ENCODE results near the gene STEAP1B. TPM values are rescaled to one million over a fixed set of nuclear protein-coding genes. Genes with fewer than 3 reads are reported as not detected.

STEAP1B gene
- total RNA-seq, 2 experiments from 2014 or later = 0.23 TPM; not detected in 1

DNA sequence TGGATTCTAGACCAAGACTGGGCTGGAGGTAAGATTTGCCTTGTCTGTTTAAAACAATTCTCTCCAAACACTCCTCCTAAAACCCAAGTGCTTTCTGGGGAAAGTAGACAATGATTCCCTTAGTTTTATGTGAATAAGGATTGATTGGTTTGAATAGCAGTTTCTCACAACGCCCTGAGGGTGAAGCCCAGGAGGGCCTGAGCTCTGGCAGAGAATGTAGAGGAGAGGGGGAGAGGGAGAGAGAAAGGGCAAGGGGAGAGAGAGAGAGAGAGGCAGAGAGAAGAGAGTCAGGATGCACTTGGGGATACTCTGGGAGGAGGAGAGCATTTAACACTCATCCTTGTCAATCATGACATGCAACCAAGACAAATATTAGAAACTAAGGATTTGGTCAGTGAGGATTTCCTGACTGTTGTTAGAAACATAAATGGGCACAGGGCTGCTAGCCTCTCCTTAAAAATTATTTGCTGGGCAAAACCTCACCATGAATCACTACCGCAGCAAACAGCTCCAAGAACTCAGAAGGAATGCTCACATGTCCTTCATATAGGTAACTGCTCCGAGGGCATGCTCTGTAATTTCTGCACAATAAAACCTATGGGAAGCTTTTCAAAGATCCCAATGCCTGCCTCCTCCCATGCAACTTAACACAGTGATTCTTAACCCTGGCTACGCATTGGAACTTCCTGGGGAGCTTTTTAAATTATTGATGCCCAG lies 87.9 kb downstream of the STEAP1B start:
- POLR2A ChIA-PET = no interaction called here
- CTCF ChIA-PET = no interaction called here

DNA sequence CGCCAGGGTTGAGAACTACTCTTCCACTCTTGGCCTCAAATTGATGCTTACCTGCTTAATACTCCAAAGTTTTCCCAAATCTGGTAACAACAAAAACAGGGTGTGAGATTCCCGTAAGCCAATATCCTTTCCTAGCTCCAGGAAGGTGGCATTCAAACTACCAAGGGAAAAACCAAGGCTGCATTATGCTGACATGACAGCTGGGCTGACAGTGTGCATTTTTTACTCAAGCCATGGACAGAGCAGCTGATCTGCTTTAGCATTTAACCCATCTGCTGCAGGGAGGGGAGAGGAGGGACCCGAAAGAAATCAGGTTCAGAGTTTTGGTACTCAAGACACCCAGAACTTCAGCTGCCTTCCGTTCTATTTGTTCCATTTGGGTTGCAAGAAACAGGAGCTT lies 93.3 kb downstream of the STEAP1B start:
- POLR2A ChIA-PET = no interaction called here
- CTCF ChIA-PET = no interaction called here

DNA sequence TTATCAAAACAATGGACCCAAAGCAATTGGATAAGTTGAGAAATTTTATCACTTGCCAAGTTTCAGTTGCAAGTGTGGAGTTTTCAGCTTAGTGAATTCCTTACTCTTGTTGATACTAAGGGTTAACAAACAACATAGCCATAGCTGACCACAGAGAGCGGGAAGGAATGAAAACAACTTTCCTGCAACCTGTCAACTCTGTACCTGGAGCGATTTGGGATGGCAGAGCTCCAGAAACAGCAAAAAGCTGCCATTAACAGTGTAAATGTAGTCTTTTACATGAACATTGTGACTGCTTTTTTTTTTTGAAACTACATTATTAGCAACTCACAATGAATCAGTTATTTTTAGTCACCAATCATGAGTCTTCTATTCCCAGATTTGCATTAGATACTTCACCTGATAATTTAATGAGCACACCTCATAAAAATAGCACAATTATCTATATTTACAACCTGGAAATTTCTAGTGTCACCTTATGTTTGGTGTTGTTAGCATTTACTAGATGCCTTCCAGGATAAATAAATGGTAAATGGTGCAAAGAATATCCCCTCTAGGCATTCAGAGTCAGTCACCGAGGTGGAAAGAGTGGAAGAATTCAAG lies 95.5 kb downstream of the STEAP1B start:
- POLR2A ChIA-PET = no interaction called here
- CTCF ChIA-PET = no interaction called here

GRCh38 chr7:22403344-22403743 lies 96.6 kb downstream of the STEAP1B start:
- ChIA-PET CTCF (interaction anchor here (0.6 kb wide), 1 partner anchor 418 kb away, joined by 3 read pairs; no protein-coding TSS in a partner anchor), POLR2A (no interaction called here)

GRCh38 chr7:22402250-22402649 lies 97.7 kb downstream of the STEAP1B start:
- CTCF ChIA-PET = no interaction called here
- POLR2A ChIA-PET = no interaction called here

DNA sequence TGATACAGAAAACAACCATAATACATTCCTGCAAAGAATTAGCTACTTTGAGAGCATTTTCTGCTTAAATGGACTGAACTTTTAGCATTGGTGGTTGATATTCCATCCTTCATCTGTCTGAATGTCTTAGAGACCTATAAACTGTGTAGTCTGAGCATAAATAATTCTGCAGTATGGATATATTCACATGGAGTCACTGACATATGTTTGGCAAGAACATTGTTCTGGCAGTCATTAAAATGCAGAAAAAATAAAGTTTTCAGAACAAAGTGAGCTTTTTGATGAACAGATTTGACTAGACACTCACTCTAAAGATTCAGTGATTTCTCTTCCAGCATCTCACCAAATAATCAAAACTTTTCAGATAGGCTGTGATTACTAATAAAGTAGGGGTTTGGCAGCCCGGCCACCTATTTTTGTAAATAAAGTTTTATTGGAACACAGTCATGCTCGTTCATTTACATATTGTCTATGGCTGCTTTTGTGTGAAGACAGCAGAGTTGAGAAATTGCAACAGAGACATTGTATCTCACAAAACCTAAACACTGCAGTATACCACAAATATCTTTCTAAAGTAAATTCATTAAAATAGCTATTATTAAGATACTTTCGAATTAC lies 98.9 kb downstream of the STEAP1B start:
- POLR2A ChIA-PET = no interaction called here
- CTCF ChIA-PET = no interaction called here

- ChIA-PET CTCF (no interaction called here), POLR2A (no interaction called here)
Measured at GRCh38 chr7:22400150-22400814, 99.7 kb downstream of the STEAP1B start.

GRCh38 chr7:22399546-22399945 lies 100.4 kb downstream of the STEAP1B start:
- ChIA-PET CTCF (no interaction called here), POLR2A (no interaction called here)

GRCh38 chr7:22399091-22399490 lies 100.9 kb downstream of the STEAP1B start:
- POLR2A ChIA-PET = no interaction called here

DNA sequence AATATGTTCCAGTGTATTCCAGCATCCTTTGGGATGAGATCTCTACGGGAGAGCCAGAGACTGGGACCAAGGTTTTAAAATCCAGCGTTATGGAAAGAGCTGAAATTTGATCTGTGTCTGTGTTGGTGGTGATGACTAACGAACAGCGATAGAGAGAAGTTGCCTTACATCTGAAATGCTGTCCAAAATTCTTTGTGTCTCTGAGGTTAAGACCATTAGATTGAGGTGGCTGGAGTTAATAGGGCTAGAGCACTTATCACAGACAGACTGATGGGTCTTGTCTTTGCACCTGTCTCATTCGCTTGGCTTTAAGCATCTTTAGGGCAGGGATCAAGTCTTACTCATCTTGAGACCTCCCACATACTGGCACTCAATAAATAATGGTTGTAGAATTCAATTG lies 102.0 kb downstream of the STEAP1B start:
- ChIA-PET CTCF (no interaction called here), POLR2A (no interaction called here)

More at GRCh38 chr7:22399091-22399490, 100.9 kb downstream of the STEAP1B start:
- CTCF ChIA-PET = no interaction called here

DNA sequence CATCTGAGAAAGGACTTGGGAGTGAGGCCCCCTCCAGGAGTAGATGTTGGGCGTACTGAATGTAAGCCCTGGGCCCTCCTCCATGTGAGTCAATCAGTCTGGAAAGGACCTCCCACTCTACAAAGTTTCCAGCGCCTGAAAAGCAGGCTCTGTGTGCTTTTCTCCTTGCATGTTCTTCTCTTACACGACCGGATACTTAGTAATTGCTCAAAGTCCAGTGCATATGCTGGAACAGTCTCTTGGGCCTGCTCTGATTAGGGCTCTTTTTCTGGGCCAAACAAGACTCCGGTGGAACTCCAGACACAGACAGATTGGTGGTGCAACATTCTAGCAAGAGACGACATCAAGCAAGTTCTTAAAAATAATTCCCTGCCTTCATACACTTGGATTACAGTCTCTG lies 104.8 kb downstream of the STEAP1B start:
- ChIA-PET CTCF (no interaction called here), POLR2A (no interaction called here)

GRCh38 chr7:22394739-22395138 lies 105.2 kb downstream of the STEAP1B start:
- POLR2A ChIA-PET = no interaction called here

DNA sequence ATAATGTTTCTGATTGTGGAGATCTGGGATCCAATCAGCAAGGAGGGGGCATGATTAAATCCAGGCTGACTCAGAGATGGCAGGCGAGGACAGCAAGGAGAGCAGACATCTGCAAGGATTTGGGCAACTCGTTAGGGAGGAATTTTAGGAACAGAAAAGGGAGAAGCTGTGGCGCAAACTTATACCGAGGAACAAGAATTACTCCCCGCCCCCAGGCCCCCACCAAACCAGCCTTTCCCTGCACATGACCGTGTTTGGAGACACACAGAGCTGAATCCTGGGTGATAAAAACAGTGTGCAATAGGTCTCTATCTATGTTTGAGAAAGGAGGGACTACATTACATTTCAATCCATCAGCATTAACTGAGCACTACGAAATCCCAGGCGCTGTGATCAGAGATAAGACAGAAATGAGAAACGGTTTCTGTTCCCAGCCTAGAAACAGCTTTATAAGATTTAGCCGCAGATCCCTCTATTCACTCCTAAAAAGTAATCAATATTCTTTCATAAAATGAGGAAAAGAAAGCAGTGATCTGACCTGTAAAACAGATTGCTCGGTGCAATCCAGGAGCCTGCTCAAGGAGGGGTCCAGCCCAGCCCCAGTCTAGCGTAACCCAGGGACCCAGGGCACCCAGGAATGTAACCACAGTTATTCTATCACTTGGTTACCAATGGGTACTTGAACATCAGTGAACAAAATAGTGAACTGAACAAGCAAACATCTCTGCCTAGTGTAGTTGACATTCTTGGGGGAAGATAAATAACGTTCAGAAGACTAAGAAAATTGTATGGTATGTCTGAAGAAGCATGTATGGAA lies 105.9 kb downstream of the STEAP1B start:
- POLR2A ChIA-PET = no interaction called here
- CTCF ChIA-PET = no interaction called here

More at GRCh38 chr7:22394739-22395138, 105.2 kb downstream of the STEAP1B start:
- CTCF ChIA-PET = no interaction called here

DNA sequence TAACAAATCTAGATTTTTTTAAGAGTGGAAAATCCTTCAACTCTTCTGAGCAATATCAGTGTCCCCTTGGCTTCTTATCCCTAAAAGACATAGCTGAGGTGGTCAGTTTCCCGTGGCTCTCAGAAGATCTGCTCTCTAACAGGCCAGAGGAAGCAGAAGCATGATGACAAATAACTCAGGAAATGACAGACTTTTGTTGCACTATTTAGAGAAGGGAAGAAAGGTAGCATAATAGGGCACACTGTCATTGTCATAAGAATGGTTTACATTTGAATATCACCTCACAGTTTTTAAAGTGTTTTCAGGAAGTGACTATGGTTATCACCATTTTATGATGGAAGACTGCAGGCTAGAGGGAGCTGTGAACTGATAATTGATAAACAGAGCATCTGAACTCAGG lies 109.5 kb downstream of the STEAP1B start:
- ChIA-PET CTCF (no interaction called here), POLR2A (no interaction called here)

GRCh38 chr7:22389892-22390291 lies 110.1 kb downstream of the STEAP1B start:
- ChIA-PET CTCF (no interaction called here), POLR2A (no interaction called here)

DNA sequence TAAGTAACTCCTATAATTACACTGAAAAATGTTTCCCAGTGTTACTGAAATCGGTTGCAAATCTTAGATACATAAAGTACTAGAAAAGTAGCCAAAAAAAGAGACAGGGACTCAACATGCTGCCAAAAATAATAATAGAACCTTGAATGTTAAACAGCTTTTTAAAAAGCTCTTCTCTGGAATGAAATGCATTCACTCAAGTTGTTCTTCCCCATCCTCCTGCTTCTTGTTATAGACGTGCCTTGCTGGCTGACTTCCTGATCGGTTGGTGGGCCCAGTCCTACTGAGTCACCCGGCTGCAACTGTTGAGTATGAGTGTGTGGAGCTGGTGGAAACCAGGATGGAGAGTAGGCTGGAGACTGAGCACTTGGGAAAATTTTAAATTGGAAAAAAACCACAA lies 112.4 kb downstream of the STEAP1B start:
- POLR2A ChIA-PET = no interaction called here
- CTCF ChIA-PET = no interaction called here

- CTCF ChIA-PET = no interaction called here
- POLR2A ChIA-PET = no interaction called here
Measured at GRCh38 chr7:22386865-22387264, 113.1 kb downstream of the STEAP1B start.

- POLR2A ChIA-PET = no interaction called here
- CTCF ChIA-PET = no interaction called here
Measured at GRCh38 chr7:22386206-22386858, 113.7 kb downstream of the STEAP1B start.

GRCh38 chr7:22385326-22385725 lies 114.7 kb downstream of the STEAP1B start:
- ChIA-PET CTCF (no interaction called here), POLR2A (no interaction called here)

GRCh38 chr7:22380333-22380732 lies 119.7 kb downstream of the STEAP1B start:
- CTCF ChIA-PET = no interaction called here

More at GRCh38 chr7:22380333-22380732, 119.7 kb downstream of the STEAP1B start:
- POLR2A ChIA-PET = no interaction called here
